Measurements from ENCODE around the gene FCN2.

- TF ChIP-seq CTCF (IDR thresholded peaks at IDR 0.05; ENCODE audit: poor library complexity) (no peak), EZH2 (IDR thresholded peaks at IDR 0.05; ENCODE audit: borderline replicate concordance) (no peak)
These were observed 3.9 kb downstream of the FCN2 start for GRCh38 chr9:134884492-134884891.

Measured in hepatocyte (in vitro differentiated cells).